Measurements from ENCODE around the gene NUBPL.
"Not testable (repeated sequence)": the region's sequence is repeated elsewhere in the genome, so short reads cannot be mapped to it uniquely, and the experiment has no call there.

Gene NUBPL

GRCh38 chr14:31886156-31886835, 325.1 kb downstream of the NUBPL start:
- H3K9ac ChIP-seq (ENCODE audit: low read length) = no peak overlapping the region
- H2AFZ ChIP-seq (ENCODE audit: low read length) = no peak overlapping the region
- no peaks in the 10 kb centered on the region for H3K36me3 ChIP-seq (replicated peaks; ENCODE audit: insufficient read depth, low read length)
- no peak for TF ChIP-seq EZH2 (optimal IDR thresholded peaks at IDR 0.05; ENCODE audit: low read depth, low read length)
- TF ChIP-seq CTCF (IDR thresholded peaks at IDR 0.05; ENCODE audit: low read length) = no peak
- TF ChIP-seq EZH2phosphoT487 (IDR thresholded peaks at IDR 0.05; ENCODE audit: low read length) = no peak
- no peaks in the 10 kb centered on the region for H3K9me2 ChIP-seq (replicated peaks; ENCODE audit: insufficient read depth, low read length)
- H3K79me2 ChIP-seq (ENCODE audit: low read length) = no peaks in the 10 kb centered on the region
- H3K4me3 ChIP-seq (ENCODE audit: low read length) = no peak overlapping the region
- H3K9me3 ChIP-seq (replicated peaks; ENCODE audit: insufficient read depth, low read length) = no peaks in the 10 kb centered on the region
- H3F3A ChIP-seq (ENCODE audit: insufficient read depth, low read length) = no peaks in the 10 kb centered on the region
- no peaks in the 10 kb centered on the region for H3K4me1 ChIP-seq (ENCODE audit: low read length)
- DNase-seq = no peak
- no peak overlapping the region for H3K27ac ChIP-seq (ENCODE audit: low read length)
- no peaks in the 10 kb centered on the region for H4K20me1 ChIP-seq (ENCODE audit: insufficient read depth, low read length)
- H3K4me2 ChIP-seq (ENCODE audit: low read depth, low read length) = no peak overlapping the region
- H3K27me3 ChIP-seq (replicated peaks; ENCODE audit: insufficient read depth, low read length) = no peaks in the 10 kb centered on the region

GRCh38 chr14:31887929-31888580, 326.9 kb downstream of the NUBPL start:
- no peak overlapping the region for H3K27ac ChIP-seq (ENCODE audit: low read length)
- H3K9ac ChIP-seq (ENCODE audit: low read length) = no peak overlapping the region
- H3K27me3 ChIP-seq (replicated peaks; ENCODE audit: insufficient read depth, low read length) = no peaks in the 10 kb centered on the region
- H3K9me2 ChIP-seq (replicated peaks; ENCODE audit: insufficient read depth, low read length) = no peaks in the 10 kb centered on the region
- H2AFZ ChIP-seq (ENCODE audit: low read length) = no peak overlapping the region
- H3K9me3 ChIP-seq (replicated peaks; ENCODE audit: insufficient read depth, low read length) = no peaks in the 10 kb centered on the region
- H3K4me3 ChIP-seq (ENCODE audit: low read length) = no peak overlapping the region
- no peaks in the 10 kb centered on the region for H3K36me3 ChIP-seq (replicated peaks; ENCODE audit: insufficient read depth, low read length)
- H4K20me1 ChIP-seq (ENCODE audit: insufficient read depth, low read length) = no peaks in the 10 kb centered on the region
- H3K4me1 ChIP-seq (ENCODE audit: low read length) = no peaks in the 10 kb centered on the region
- no peak overlapping the region for H3K4me2 ChIP-seq (ENCODE audit: low read depth, low read length)
- no peaks in the 10 kb centered on the region for H3K79me2 ChIP-seq (ENCODE audit: low read length)
- TF ChIP-seq EZH2 (optimal IDR thresholded peaks at IDR 0.05; ENCODE audit: low read depth, low read length) (no peak), CTCF (IDR thresholded peaks at IDR 0.05; ENCODE audit: low read length) (no peak), EZH2phosphoT487 (IDR thresholded peaks at IDR 0.05; ENCODE audit: low read length) (no peak)
- no peaks in the 10 kb centered on the region for H3F3A ChIP-seq (ENCODE audit: insufficient read depth, low read length)
- no peak for DNase-seq

GRCh38 chr14:31889297-31889696, 328.1 kb downstream of the NUBPL start:
- no peak overlapping the region for H3K4me3 ChIP-seq (ENCODE audit: low read length)
- no peaks in the 10 kb centered on the region for H3K27me3 ChIP-seq (replicated peaks; ENCODE audit: insufficient read depth, low read length)
- TF ChIP-seq CTCF (IDR thresholded peaks at IDR 0.05; ENCODE audit: low read length) (no peak), EZH2phosphoT487 (IDR thresholded peaks at IDR 0.05; ENCODE audit: low read length) (no peak), EZH2 (optimal IDR thresholded peaks at IDR 0.05; ENCODE audit: low read depth, low read length) (no peak)
- no peak overlapping the region for H3K4me2 ChIP-seq (ENCODE audit: low read depth, low read length)
- no peaks in the 10 kb centered on the region for H3K4me1 ChIP-seq (ENCODE audit: low read length)
- H2AFZ ChIP-seq (ENCODE audit: low read length) = no peak overlapping the region
- H3F3A ChIP-seq (ENCODE audit: insufficient read depth, low read length) = no peaks in the 10 kb centered on the region
- H3K9me2 ChIP-seq (replicated peaks; ENCODE audit: insufficient read depth, low read length) = no peaks in the 10 kb centered on the region
- H3K79me2 ChIP-seq (ENCODE audit: low read length) = no peaks in the 10 kb centered on the region
- H3K36me3 ChIP-seq (replicated peaks; ENCODE audit: insufficient read depth, low read length) = no peaks in the 10 kb centered on the region
- no peaks in the 10 kb centered on the region for H4K20me1 ChIP-seq (ENCODE audit: insufficient read depth, low read length)
- H3K9ac ChIP-seq (ENCODE audit: low read length) = no peak overlapping the region
- no peak overlapping the region for H3K27ac ChIP-seq (ENCODE audit: low read length)
- H3K9me3 ChIP-seq (replicated peaks; ENCODE audit: insufficient read depth, low read length) = no peaks in the 10 kb centered on the region
- DNase-seq = no peak

GRCh38 chr14:31890202-31890601, 329.0 kb downstream of the NUBPL start:
- not testable (repeated sequence) for H3K27me3 ChIP-seq (replicated peaks; ENCODE audit: insufficient read depth, low read length); H3K79me2 ChIP-seq (ENCODE audit: low read length); H4K20me1 ChIP-seq (ENCODE audit: insufficient read depth, low read length); H3K36me3 ChIP-seq (replicated peaks; ENCODE audit: insufficient read depth, low read length); DNase-seq; H3K4me1 ChIP-seq (ENCODE audit: low read length); H3K9me2 ChIP-seq (replicated peaks; ENCODE audit: insufficient read depth, low read length); H3K4me3 ChIP-seq (ENCODE audit: low read length); H3K4me2 ChIP-seq (ENCODE audit: low read depth, low read length); H3K27ac ChIP-seq (ENCODE audit: low read length); H2AFZ ChIP-seq (ENCODE audit: low read length); H3K9me3 ChIP-seq (replicated peaks; ENCODE audit: insufficient read depth, low read length); H3F3A ChIP-seq (ENCODE audit: insufficient read depth, low read length); H3K9ac ChIP-seq (ENCODE audit: low read length)

Data from MM.1S (cell line).